Testis (tissue), 2 donors: Measurements from ENCODE around the gene SDCCAG8.

Experiments used
- CTCF ChIP-seq, 3 experiments: fragments of 450-650 bp in 2 of 3; fragments of 200-600 bp in 1 of 3; sonication (generic) in 1 of 3; IDR thresholded peaks; one replicate each; pipeline ENCODE4 v1.5.1; 2016 to 2019; ENCODE audit warnings: antibody characterized with exemption in 3 of 3, mild to moderate bottlenecking in 2 of 3, moderate library complexity in 1 of 3
- POLR2A ChIP-seq: fragments of 450-650 bp; IDR thresholded peaks from one replicate; pipeline ENCODE4 v1.6.1; 2017; ENCODE audit warnings: antibody characterized with exemption, mild to moderate bottlenecking, moderate library complexity

GRCh38 chr1:243260221-243260880, 4.5 kb downstream of the SDCCAG8 start:
- no peak for TF ChIP-seq POLR2A
- no peak for TF ChIP-seq CTCF (IDR thresholded peaks at IDR 0.05)
